ENCODE results near the gene RGS6.

RGS6 gene

GRCh38 chr14:72081137-72081536 lies 148.9 kb downstream of the RGS6 start:
- TF ChIP-seq CTCF (IDR thresholded peaks at IDR 0.05; ENCODE audit: extremely low read depth, insufficient read depth, missing control alignments) = no peak
- no peak for DNase-seq (ENCODE audit: low spot score)
- in situ Hi-C loops (cut with MboI; ENCODE audit: low pct_unique_long_range_greater_than_20kb, low sequenced_read_pairs, unreplicated experiment) = no loop called here

GRCh38 chr14:72084935-72085334 lies 152.7 kb downstream of the RGS6 start:
- TF ChIP-seq CTCF (IDR thresholded peaks at IDR 0.05; ENCODE audit: extremely low read depth, insufficient read depth, missing control alignments) = no peak
- DNase-seq (ENCODE audit: low spot score) = no peak
- in situ Hi-C loops (cut with MboI; ENCODE audit: low pct_unique_long_range_greater_than_20kb, low sequenced_read_pairs, unreplicated experiment) = no loop called here

GRCh38 chr14:72089625-72090024 lies 157.4 kb downstream of the RGS6 start:
- TF ChIP-seq CTCF (IDR thresholded peaks at IDR 0.05; ENCODE audit: extremely low read depth, insufficient read depth, missing control alignments) = no peak
- in situ Hi-C loops (cut with MboI; ENCODE audit: low pct_unique_long_range_greater_than_20kb, low sequenced_read_pairs, unreplicated experiment) = no loop called here
- DNase-seq (ENCODE audit: low spot score) = no peak

GRCh38 chr14:72094844-72095582 lies 162.8 kb downstream of the RGS6 start:
- in situ Hi-C loops (cut with MboI; ENCODE audit: low pct_unique_long_range_greater_than_20kb, low sequenced_read_pairs, unreplicated experiment) = no loop called here
- TF ChIP-seq CTCF (IDR thresholded peaks at IDR 0.05; ENCODE audit: extremely low read depth, insufficient read depth, missing control alignments) = no peak
- DNase-seq (ENCODE audit: low spot score) = peak; percentile 7

- DNase-seq (ENCODE audit: low spot score) = no peak
- TF ChIP-seq CTCF (IDR thresholded peaks at IDR 0.05; ENCODE audit: extremely low read depth, insufficient read depth, missing control alignments) = no peak
- in situ Hi-C loops (cut with MboI; ENCODE audit: low pct_unique_long_range_greater_than_20kb, low sequenced_read_pairs, unreplicated experiment) = no loop called here
Measured at GRCh38 chr14:72097173-72097783, 165.0 kb downstream of the RGS6 start.

- TF ChIP-seq CTCF (IDR thresholded peaks at IDR 0.05; ENCODE audit: extremely low read depth, insufficient read depth, missing control alignments) = no peak
- DNase-seq (ENCODE audit: low spot score) = no peak
- in situ Hi-C loops (cut with MboI; ENCODE audit: low pct_unique_long_range_greater_than_20kb, low sequenced_read_pairs, unreplicated experiment) = no loop called here
Measured at GRCh38 chr14:72098210-72098609, 166.0 kb downstream of the RGS6 start.

All from GM13977 (cell line).